Esophagus squamous epithelium (tissue), 5 donors: Measurements from ENCODE around the gene CEP76. TPM values are rescaled to one million over a fixed set of nuclear protein-coding genes. Genes with fewer than 3 reads are reported as not detected.

Experiments
- DNase-seq: peaks from one replicate; lab custom pipeline; 2025; lab: John Stamatoyannopoulos, UW
- H3K27ac ChIP-seq, 4 donors: fragments of 200-600 bp; sonication (generic); one replicate each; pipeline ENCODE4 v1.5.1; 2016 to 2019; ENCODE audit warnings: mild to moderate bottlenecking in 1 of 4
- H3K27me3 ChIP-seq, 4 donors: fragments of 200-600 bp; sonication (generic); 1 replicate in 3 of 4; 2 replicates in 1 of 4; pipeline versions ENCODE4 v1.5.1 to v1.6.0; 2017 to 2021; ENCODE audit warnings: antibody characterized with exemption in 1 of 4
- H3K36me3 ChIP-seq, 3 donors: fragments of 200-600 bp; sonication (generic); one replicate each; pipeline ENCODE4 v1.5.1; 2016 to 2019
- H3K4me1 ChIP-seq, 3 donors: fragments of 200-600 bp; sonication (generic); one replicate each; pipeline ENCODE4 v1.5.1; 2017 to 2019
- H3K4me3 ChIP-seq, 4 donors: fragments of 200-600 bp; sonication (generic); 1 replicate in 3 of 4; 2 replicates in 1 of 4; pipeline ENCODE4 v1.5.1; 2016 to 2019; ENCODE audit warnings: mild to moderate bottlenecking in 2 of 4, moderate library complexity in 1 of 4
- H3K9me3 ChIP-seq, 3 donors: fragments of 200-600 bp; sonication (generic); one replicate each; pipeline ENCODE4 v1.5.1; 2016 to 2019
- POLR2A ChIP-seq, 4 donors: fragments of 450-650 bp; IDR thresholded peaks; one replicate each; pipeline ENCODE4 v1.6.1; 2017; ENCODE audit warnings: antibody characterized with exemption in 4 of 4, mild to moderate bottlenecking in 4 of 4, moderate library complexity in 3 of 4
- WGBS, 2 donors: methylation state at CpG; one replicate each; pipeline ENCODE4 v1.1.5; 2018; 5-methylcytosine and 5-hydroxymethylcytosine counted together
- intact Hi-C: fragments of 100-400 bp; cut with DNase I; formaldehyde crosslinking; loops from one replicate; pipeline ENCODE4 v1.15.0; 2022
- total RNA-seq, 4 donors: library from RNA; depleted of rRNA; stranded (reverse); fragments of >200 nt; gene quantifications; one replicate each; pipeline ENCODE4 v1.1.0, GENCODE V29; 2016
- TF ChIP-seq, protein P1 (sequence below), 6 experiments: fragments of 450-650 bp in 4 of 6; fragments of 200-600 bp in 2 of 6; sonication (generic) in 2 of 6; IDR thresholded peaks; one replicate each; pipeline ENCODE4 v1.5.1; 2016 to 2019; ENCODE audit warnings: antibody characterized with exemption in 6 of 6, mild to moderate bottlenecking in 4 of 6, moderate library complexity in 4 of 6
- donor health status: DM: yes; HTN: yes; CAD: no.

CEP76 gene
- total RNA-seq, 4 donors from 2014 or later = 10.7 to 13.6 (median 11.6) TPM

DNA sequence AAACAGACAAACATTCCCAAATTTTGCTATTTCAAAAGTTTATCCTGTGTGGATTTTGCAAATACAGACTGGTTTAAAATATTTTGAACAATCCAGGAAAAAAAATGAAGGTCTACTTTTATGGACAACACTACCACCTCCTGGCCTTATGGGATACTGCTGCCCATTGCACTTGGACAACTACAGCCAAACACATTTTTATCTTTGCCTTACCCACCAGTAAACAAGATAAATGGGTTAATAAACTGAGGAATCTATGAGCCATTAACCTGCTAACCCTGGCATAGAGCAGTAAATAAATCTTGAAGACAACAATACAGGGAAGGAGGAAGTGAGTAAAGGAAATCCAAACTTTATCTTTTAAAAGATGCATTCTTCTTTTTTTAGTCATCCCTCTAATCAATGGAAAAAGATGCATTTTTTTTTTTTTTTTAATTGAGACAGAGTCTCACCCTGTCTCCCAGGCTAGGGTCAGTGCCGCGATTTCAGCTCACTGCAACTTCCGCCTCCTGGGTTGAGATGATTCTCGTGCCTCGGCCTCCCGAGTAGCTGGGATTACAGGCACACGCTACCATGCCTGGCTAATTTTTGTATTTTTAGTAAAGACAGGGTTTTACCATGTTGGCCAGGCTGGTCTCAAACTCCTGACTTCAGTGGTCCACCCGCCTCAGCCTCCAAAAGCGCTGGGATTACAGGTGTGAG lies 42.5 kb downstream of the CEP76 start:
- DNase-seq = no peak
- 80% methylated on average over 9 of the region's 9 CpGs for WGBS, 2 donors
- Histone ChIP-seq H3K27me3 (no peaks in the 10 kb centered on the region), H3K4me3 (no peak overlapping the region), H3K9me3 (no peaks in the 10 kb centered on the region), H3K27ac (no peak overlapping the region), H3K36me3 (peaks cover 0 to 10% (median 0%) of the 10 kb centered on the region in 3 donors), H3K4me1 (peaks cover 0 to 33% (median 15%) of the 10 kb centered on the region in 3 donors)
- intact Hi-C loops = loop anchor here (5.0 kb wide), 1 partner anchor 268 kb away; no protein-coding TSS in a partner anchor
- TF ChIP-seq, protein P1, sequence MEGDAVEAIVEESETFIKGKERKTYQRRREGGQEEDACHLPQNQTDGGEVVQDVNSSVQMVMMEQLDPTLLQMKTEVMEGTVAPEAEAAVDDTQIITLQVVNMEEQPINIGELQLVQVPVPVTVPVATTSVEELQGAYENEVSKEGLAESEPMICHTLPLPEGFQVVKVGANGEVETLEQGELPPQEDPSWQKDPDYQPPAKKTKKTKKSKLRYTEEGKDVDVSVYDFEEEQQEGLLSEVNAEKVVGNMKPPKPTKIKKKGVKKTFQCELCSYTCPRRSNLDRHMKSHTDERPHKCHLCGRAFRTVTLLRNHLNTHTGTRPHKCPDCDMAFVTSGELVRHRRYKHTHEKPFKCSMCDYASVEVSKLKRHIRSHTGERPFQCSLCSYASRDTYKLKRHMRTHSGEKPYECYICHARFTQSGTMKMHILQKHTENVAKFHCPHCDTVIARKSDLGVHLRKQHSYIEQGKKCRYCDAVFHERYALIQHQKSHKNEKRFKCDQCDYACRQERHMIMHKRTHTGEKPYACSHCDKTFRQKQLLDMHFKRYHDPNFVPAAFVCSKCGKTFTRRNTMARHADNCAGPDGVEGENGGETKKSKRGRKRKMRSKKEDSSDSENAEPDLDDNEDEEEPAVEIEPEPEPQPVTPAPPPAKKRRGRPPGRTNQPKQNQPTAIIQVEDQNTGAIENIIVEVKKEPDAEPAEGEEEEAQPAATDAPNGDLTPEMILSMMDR (IDR thresholded peaks at IDR 0.05) = peak; percentile 61 to 95 (median 90)
- TF ChIP-seq POLR2A (IDR thresholded peaks at IDR 0.05) = no peak

DNA sequence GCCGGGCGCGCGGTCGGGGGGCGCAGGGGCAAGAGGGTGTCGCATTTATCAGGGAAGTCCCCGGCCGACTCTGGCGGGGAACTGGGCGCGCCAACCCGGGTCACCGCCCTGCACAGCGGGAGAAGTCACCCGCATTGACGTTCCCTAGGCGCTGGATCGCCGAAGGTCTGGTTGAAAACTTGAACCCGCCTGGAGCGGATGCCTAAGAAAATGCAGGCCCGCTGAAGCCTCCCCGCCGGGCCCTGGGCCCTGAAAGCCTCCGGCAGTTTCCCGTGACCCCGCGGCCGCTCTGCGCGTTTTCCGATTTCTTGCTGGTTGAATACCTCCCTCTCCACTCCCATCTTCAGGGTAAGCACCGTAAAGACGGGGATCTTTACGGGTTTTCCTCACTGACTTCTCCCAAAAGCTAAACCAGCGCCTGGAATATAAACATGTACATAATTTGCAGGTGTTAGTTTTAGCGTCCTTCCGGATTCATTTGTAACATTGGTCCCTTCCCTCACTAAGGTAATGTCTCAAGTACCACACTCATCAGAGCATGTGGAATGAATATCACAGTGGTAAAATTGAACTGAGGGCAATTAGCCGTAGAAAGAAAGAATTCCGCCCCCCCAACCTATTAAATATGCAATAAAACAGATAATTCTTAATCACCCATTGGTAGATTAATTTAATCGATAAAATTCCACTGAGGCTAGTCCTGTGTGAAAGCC lies 43.9 kb downstream of the CEP76 start:
- intact Hi-C loops = loop anchor here (5.0 kb wide), 1 partner anchor 266 kb away; no protein-coding TSS in a partner anchor

DNA sequence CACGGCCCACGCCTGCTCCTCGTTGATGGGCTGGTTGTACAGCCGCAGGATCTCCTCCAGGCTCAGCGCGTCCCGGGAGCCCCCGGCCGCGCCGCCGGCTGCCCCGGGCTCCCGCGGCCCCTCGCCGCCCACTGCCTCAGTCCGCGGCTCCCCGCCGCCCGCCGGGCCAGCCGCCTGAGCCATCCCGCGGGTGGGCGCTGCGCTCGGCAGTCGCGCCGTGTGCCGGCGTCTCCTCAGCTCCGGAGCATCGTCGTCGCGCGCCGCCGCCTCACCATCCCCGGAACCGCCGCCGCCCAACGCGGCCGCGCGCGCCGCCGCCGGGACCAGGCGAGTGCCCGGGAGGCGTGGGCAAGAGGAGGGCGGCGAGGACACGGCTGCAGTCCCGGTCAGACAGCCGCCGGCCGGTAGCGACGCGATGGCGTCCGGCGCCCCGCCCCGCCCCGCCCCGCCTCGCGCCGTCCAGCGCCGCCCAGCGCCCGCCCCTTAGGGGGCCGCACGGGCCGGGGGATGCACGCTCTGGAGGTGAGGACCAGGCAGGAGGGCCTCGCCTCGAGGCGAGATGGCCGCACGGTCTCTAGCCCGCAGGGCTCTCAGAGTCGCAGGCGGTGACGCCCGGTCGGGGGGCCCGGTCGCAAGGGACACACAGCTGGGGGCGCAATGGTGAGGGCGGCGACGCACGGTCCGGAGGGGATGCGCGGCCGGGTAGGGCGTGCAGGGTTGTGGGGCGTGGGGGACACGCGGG lies 44.7 kb downstream of the CEP76 start, which contains the start of gene SPIRE1:
Gene SPIRE1, minus strand, starts transcription at position 424 of the 742 bp plus-strand sequence. Its CDS starts 241 bp downstream, at position 183.
- H3K4me3 ChIP-seq = peak within 1 kb of the TSS; percentile 56 to 96 (median 89)
- TF ChIP-seq POLR2A (IDR thresholded peaks at IDR 0.05) = peak in 2 of 4 donors; percentile 44 to 48
- TF ChIP-seq, protein P1 (IDR thresholded peaks at IDR 0.05) = peak in 1 of 6 experiments; percentile 6
- intact Hi-C loops = loop anchor here (5.0 kb wide), 1 partner anchor 266 kb away; no protein-coding TSS in a partner anchor
- H3K36me3 ChIP-seq = peaks cover 0 to 10% (median 0%) of the 10 kb centered on the region in 3 donors
- WGBS, 2 donors = 0% methylated on average over 2 of the region's 112 CpGs; no CpG with 5 or more reads in 1 of the 2 donors
- peak within 1 kb of the TSS; percentile 83 to 97 (median 90) for H3K27ac ChIP-seq
- DNase-seq = no peak
- H3K4me1 ChIP-seq = peaks cover 0 to 42% (median 15%) of the 10 kb centered on the region in 3 donors
- H3K27me3 ChIP-seq = no peaks in the 10 kb centered on the region
- H3K9me3 ChIP-seq = no peaks in the 10 kb centered on the region

More for the DNA sequence above, 43.9 kb downstream of the CEP76 start:
- no peak for DNase-seq
- H3K27me3 ChIP-seq = no peaks in the 10 kb centered on the region
- peaks cover 0 to 10% (median 0%) of the 10 kb centered on the region in 3 donors for H3K36me3 ChIP-seq
- 25 to 39% methylated on average over 12 to 17 of the region's 42 CpGs for WGBS, 2 donors
- no peaks in the 10 kb centered on the region for H3K9me3 ChIP-seq
- H3K27ac ChIP-seq = peak overlapping the region; percentile 83 to 97 (median 90)
- H3K4me1 ChIP-seq = peaks cover 0 to 35% (median 15%) of the 10 kb centered on the region in 3 donors
- peak overlapping the region; percentile 56 to 96 (median 89) for H3K4me3 ChIP-seq
- TF ChIP-seq POLR2A (IDR thresholded peaks at IDR 0.05) = no peak
- TF ChIP-seq, protein P1 (IDR thresholded peaks at IDR 0.05) = no peak

DNA sequence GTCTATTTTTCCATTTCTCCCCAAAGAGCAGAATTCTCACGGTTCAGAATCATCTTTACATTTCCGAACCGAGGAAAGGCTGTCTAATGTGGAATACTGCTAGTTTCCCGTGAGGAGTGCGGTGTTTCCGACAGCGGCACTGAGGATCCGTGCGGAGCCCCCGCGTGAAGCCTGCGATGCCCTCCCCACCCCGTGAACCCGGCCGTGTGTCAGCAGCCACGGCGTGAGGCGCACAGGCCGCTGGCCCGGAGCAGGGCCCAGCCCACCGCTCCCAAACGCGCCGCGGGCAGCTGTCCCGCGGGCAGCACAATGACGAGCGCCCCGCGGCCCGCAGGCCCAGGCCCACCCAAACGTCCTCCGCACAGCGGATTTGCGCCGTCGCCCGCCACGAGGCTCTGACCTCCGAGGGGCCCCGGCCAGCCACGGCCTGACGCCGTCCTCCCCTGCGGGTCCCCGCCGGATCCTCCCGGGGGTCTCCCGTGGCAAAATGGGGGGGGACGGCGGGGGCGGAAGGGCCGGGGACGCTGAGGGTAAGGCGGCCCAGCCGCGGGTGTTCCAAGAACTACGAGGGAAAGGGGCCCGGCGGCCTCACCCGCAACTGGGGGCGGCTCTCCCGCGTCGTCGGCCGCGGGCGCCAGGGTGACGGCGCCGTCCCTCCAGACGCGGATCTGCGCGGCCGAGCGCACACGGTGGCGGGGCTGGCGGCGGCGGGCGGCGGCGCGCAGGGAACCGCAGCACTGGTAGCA lies 45.4 kb downstream of the CEP76 start:
- no peak for DNase-seq
- Histone ChIP-seq H3K27ac (peak overlapping the region; percentile 83 to 97 (median 90)), H3K9me3 (no peaks in the 10 kb centered on the region), H3K27me3 (no peaks in the 10 kb centered on the region), H3K4me1 (peaks cover 0 to 45% (median 15%) of the 10 kb centered on the region in 3 donors), H3K36me3 (peaks cover 0 to 10% (median 0%) of the 10 kb centered on the region in 3 donors), H3K4me3 (peak overlapping the region; percentile 56 to 96 (median 89))
- WGBS, 2 donors = 0 to 2% methylated on average over 3 to 10 of the region's 89 CpGs
- intact Hi-C loops = loop anchor here (5.0 kb wide), 1 partner anchor 265 kb away; no protein-coding TSS in a partner anchor
- TF ChIP-seq POLR2A (IDR thresholded peaks at IDR 0.05) = peak in 1 of 4 donors; percentile 42
- TF ChIP-seq, protein P1 (IDR thresholded peaks at IDR 0.05) = no peak
